ENCODE results near the gene SARNP. TPM values are rescaled to one million over a fixed set of nuclear protein-coding genes. Genes with fewer than 3 reads are reported as not detected.

The SARNP gene
- total RNA-seq, 2 experiments from 2014 or later = 99.6 to 104 TPM

GRCh38 chr12:55707841-55708694 is 109.5 kb downstream of the SARNP start, which contains the start of gene ITGA7:
Gene ITGA7 (minus strand): TSS chr12:55707904. CDS start chr12:55707682, 222 bp downstream.
- Mint-ChIP-seq H3K27me3 (peaks cover 23% of the 10 kb centered on the region), H3K4me1 (peaks cover 12% of the 10 kb centered on the region), H3K9me3 (no peaks in the 10 kb centered on the region), H3K36me3 (no peaks in the 10 kb centered on the region), H3K27ac (no peak within 1 kb of the TSS), H3K4me3 (peak within 1 kb of the TSS; percentile 73)
- DNase-seq = peak; percentile 69

Other genes with a start within 250 kb of the SARNP start
- gene OR2AP1, start 245.3 kb downstream of the SARNP start, total RNA-seq = not detected
- gene OR10P1, start 180.8 kb downstream of the SARNP start, total RNA-seq = not detected
- 1 to 10 TPM; 3.3 to 3.7 TPM for gene ITGA7, start 109.8 kb downstream of the SARNP start, total RNA-seq
- 10 to 100 TPM; 81.9 to 88.4 TPM for gene BLOC1S1, start 101.7 kb downstream of the SARNP start, total RNA-seq
- 1 to 10 TPM; 4.2 to 6.7 TPM for gene RDH5, start 97.3 kb downstream of the SARNP start, total RNA-seq
- 100 to 1,000 TPM; 113 to 117 TPM for gene CD63, start 88.7 kb downstream of the SARNP start, total RNA-seq
- gene GDF11, start 74.6 kb downstream of the SARNP start, total RNA-seq = 10 to 100 TPM; 11.9 to 12.9 TPM
- gene ORMDL2, start 317 bp upstream of the SARNP start, total RNA-seq = 10 to 100 TPM; 29.8 to 32.4 TPM
- 10 to 100 TPM; 33.1 to 35.5 TPM for gene DNAJC14, start 11.9 kb upstream of the SARNP start, total RNA-seq
- not detected for gene MMP19, start 25.2 kb upstream of the SARNP start, total RNA-seq
- gene PYM1, start 110.2 kb upstream of the SARNP start, total RNA-seq = 10 to 100 TPM; 33.3 to 34.9 TPM
- gene DGKA, start 113.4 kb upstream of the SARNP start, total RNA-seq = 100 to 1,000 TPM; 236 TPM
- gene PMEL, start 148.3 kb upstream of the SARNP start, total RNA-seq = under 1 TPM; 0.25 to 0.28 TPM
- gene CDK2, start 149.1 kb upstream of the SARNP start, total RNA-seq = 100 to 1,000 TPM; 111 to 120 TPM
- 10 to 100 TPM; 24.5 to 25.3 TPM for gene RAB5B, start 156.4 kb upstream of the SARNP start, total RNA-seq
- gene SUOX, start 179.6 kb upstream of the SARNP start, total RNA-seq = 1 to 10 TPM; 4.6 to 4.9 TPM
- gene IKZF4, start 203.3 kb upstream of the SARNP start, total RNA-seq = 10 to 100 TPM; 22.5 to 22.9 TPM
- 10 to 100 TPM; 45.1 to 47.7 TPM for gene RPS26, start 224.2 kb upstream of the SARNP start, total RNA-seq